ENCODE data around the gene CXorf38. TPM values are rescaled to one million over a fixed set of nuclear protein-coding genes. Genes with fewer than 3 reads are reported as not detected.

The CXorf38 gene
- total RNA-seq, 4 donors from 2014 or later, result 4.1 to 8.7 (median 5.8) TPM

DNA sequence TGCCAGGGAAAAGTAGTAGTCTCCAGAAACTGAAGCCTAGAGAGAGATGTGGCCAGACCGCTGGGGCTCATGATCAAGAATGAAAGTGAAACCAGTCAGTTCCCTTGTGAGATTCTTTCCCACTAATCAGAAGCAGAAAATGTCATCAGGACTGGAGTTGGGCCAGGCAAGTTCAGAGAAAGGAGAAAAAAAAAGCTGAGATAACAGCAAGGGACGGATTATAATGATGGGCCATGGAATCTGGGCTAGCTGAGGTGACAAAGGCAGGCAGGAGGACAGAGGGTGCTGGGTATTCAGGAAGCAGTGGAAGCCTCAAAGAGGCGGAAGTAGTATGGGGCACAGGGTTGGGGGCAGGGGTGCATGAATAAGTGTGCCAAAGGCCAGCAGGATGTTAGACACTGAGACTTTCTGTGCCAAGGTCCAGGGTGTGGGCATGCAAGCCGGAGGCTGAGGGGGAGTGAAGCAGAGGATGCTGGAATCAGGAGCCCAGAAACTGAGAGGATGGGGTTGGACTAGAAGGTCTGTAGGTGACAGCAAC is 2.5 kb downstream of the CXorf38 start:
- intact Hi-C loops (cut with DNase I; ENCODE audit: low total_unique reads) (loop anchor here (5.0 to 10.0 kb wide), 3 partner anchors 63 to 300 kb away; partner anchors contain the start of gene ATP6AP2), in situ Hi-C loops (cut with MboI; ENCODE audit: low sequenced_read_pairs in 4 of 4) (loop anchor here in 1 of 4 donors (10.0 kb wide), 2 partner anchors 470 to 690 kb away; partner anchors contain the start of gene DDX3X)
- no peaks in the 10 kb centered on the region for H3K9me3 ChIP-seq
- peak in 1 of 2 donors; percentile 22 for ATAC-seq
- TF ChIP-seq POLR2A (IDR thresholded peaks at IDR 0.05), result no peak
- TF ChIP-seq, protein P1, sequence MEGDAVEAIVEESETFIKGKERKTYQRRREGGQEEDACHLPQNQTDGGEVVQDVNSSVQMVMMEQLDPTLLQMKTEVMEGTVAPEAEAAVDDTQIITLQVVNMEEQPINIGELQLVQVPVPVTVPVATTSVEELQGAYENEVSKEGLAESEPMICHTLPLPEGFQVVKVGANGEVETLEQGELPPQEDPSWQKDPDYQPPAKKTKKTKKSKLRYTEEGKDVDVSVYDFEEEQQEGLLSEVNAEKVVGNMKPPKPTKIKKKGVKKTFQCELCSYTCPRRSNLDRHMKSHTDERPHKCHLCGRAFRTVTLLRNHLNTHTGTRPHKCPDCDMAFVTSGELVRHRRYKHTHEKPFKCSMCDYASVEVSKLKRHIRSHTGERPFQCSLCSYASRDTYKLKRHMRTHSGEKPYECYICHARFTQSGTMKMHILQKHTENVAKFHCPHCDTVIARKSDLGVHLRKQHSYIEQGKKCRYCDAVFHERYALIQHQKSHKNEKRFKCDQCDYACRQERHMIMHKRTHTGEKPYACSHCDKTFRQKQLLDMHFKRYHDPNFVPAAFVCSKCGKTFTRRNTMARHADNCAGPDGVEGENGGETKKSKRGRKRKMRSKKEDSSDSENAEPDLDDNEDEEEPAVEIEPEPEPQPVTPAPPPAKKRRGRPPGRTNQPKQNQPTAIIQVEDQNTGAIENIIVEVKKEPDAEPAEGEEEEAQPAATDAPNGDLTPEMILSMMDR (IDR thresholded peaks at IDR 0.05 in 4 of 5, conservative IDR thresholded peaks at IDR 0.05 in 1 of 5), result no peak
- no peaks in the 10 kb centered on the region for H3K27me3 ChIP-seq
- H3K4me3 ChIP-seq, result peak overlapping the region; percentile 24 to 54 (median 34)
- H3K36me3 ChIP-seq, result no peaks in the 10 kb centered on the region
- peak in 1 of 2 donors; percentile 24 for DNase-seq
- peaks cover 17% of the 10 kb centered on the region in 2 donors for H3K4me1 ChIP-seq
- H3K27ac ChIP-seq, result peak overlapping the region; percentile 59 to 80 (median 70)

DNA sequence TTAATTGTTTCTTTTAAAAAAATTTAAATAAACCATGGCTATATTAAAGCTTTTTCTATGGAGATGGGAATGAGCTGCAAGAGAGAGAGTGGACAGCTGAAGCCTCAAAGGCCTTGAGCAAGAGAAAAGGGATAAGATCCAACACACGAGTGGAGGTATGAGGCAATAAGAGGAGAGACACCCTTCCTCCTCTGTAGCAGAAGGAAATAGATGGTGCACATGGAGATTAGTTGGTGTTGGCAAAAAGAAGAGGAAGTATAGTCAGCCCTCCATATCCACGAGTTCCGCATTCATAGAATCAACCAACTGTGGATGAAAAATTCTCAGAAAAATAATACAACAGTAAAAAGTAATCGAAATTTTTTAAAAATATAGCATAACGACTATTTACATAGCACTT is 3.2 kb downstream of the CXorf38 start:
- H3K4me1 ChIP-seq, result peaks cover 17% of the 10 kb centered on the region in 2 donors
- in situ Hi-C loops (cut with MboI; ENCODE audit: low sequenced_read_pairs in 4 of 4), result loop anchor here in 1 of 4 donors (10.0 kb wide), 2 partner anchors 471 to 691 kb away; partner anchors contain the start of gene DDX3X

DNA sequence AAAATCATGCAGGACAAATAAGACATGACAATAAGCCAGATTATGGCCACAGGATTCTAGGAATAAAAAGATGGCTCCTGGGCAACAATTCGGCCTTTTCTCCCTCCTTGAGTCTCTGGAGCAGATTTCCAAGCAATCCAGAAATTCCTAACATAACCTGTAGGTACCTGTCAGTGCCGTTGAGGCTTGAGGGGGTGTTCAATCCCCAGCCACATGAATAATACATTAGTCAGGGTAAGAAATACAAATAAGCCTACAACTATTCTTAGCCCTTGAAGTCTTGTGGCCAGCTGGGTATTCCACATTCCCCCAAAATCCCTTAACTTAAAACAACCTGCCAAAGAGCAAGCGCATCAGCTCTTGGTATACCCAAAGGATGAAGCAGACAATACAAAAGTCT is 9.7 kb downstream of the CXorf38 start:
- no peak for TF ChIP-seq POLR2A (IDR thresholded peaks at IDR 0.05)
- TF ChIP-seq, protein P1 (IDR thresholded peaks at IDR 0.05 in 4 of 5, conservative IDR thresholded peaks at IDR 0.05 in 1 of 5), result no peak
- no peak for DNase-seq
- H3K27ac ChIP-seq, result no peak overlapping the region
- intact Hi-C loops (cut with DNase I; ENCODE audit: low total_unique reads) (no loop called here), in situ Hi-C loops (cut with MboI; ENCODE audit: low sequenced_read_pairs in 4 of 4) (no loop called here)
- peaks cover 0 to 4% of the 10 kb centered on the region in 2 donors for H3K4me1 ChIP-seq
- no peak for ATAC-seq
- H3K36me3 ChIP-seq, result peaks cover 0 to 63% of the 10 kb centered on the region in 2 donors
- H3K4me3 ChIP-seq, result no peak overlapping the region
- H3K27me3 ChIP-seq, result no peaks in the 10 kb centered on the region
- no peaks in the 10 kb centered on the region for H3K9me3 ChIP-seq

More for the DNA sequence above, 3.2 kb downstream of the CXorf38 start:
- peak overlapping the region; percentile 59 to 80 (median 70) for H3K27ac ChIP-seq
- H3K9me3 ChIP-seq, result no peaks in the 10 kb centered on the region
- peak; percentile 30 to 54 for ATAC-seq
- TF ChIP-seq, protein P1 (IDR thresholded peaks at IDR 0.05 in 4 of 5, conservative IDR thresholded peaks at IDR 0.05 in 1 of 5), result no peak
- TF ChIP-seq POLR2A (IDR thresholded peaks at IDR 0.05), result no peak
- intact Hi-C loops (cut with DNase I; ENCODE audit: low total_unique reads), result loop anchor here (10.0 kb wide), 1 partner anchor 301 kb away; no protein-coding TSS in a partner anchor
- H3K27me3 ChIP-seq, result no peaks in the 10 kb centered on the region
- peaks cover 0 to 2% of the 10 kb centered on the region in 2 donors for H3K36me3 ChIP-seq
- H3K4me3 ChIP-seq, result peak overlapping the region in 3 of 4 donors; percentile 31 to 54 (median 37)
- peak in 1 of 2 donors; percentile 28 for DNase-seq

DNA sequence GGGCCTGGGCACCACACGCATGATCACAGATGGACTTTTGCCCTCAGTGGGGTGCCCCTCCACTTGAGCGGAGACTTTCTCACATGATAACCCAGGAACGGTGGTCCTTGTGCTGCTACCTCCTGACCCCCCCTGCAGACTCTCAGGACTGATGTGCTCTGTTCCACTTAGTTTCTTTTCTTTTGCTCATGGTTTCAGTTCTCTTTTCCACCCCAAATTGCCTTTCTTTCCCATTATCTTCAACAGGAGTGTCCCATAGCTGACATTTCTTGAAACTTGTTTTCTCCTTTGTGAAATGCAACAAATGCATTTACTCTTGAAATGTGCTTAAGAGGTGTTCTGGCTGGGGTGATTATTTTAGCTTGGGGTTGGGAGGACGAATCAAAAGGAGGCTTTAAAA is 15.2 kb downstream of the CXorf38 start:
- in situ Hi-C loops (cut with MboI; ENCODE audit: low sequenced_read_pairs in 4 of 4), result no loop called here
- H3K27me3 ChIP-seq, result no peaks in the 10 kb centered on the region
- no peak overlapping the region for H3K27ac ChIP-seq
- H3K4me1 ChIP-seq, result no peaks in the 10 kb centered on the region
- DNase-seq, result no peak
- no peaks in the 10 kb centered on the region for H3K9me3 ChIP-seq
- TF ChIP-seq, protein P1 (IDR thresholded peaks at IDR 0.05 in 4 of 5, conservative IDR thresholded peaks at IDR 0.05 in 1 of 5), result no peak
- TF ChIP-seq POLR2A (IDR thresholded peaks at IDR 0.05), result no peak
- no peak for ATAC-seq
- no peak overlapping the region for H3K4me3 ChIP-seq
- H3K36me3 ChIP-seq, result peaks cover 0 to 84% of the 10 kb centered on the region in 2 donors
- intact Hi-C loops (cut with DNase I; ENCODE audit: low total_unique reads), result no loop called here
